Measurements from ENCODE around the gene FOXK2. TPM values are rescaled to one million over a fixed set of nuclear protein-coding genes. Genes with fewer than 3 reads are reported as not detected.

FOXK2 gene
- total RNA-seq = 29.7 and 31.6 TPM in 2 replicates

- DNase-seq (ENCODE audit: low read depth, low spot score) = peak; percentile 87
These were observed at the start of gene FOXK2 for GRCh38 chr17:82518826-82519810. TSS of gene FOXK2 (plus strand) at chr17:82519732. CDS start at chr17:82519889, 157 bp downstream.

GRCh38 chr17:82470065-82470464, 49.5 kb upstream of the FOXK2 start:
- DNase-seq (ENCODE audit: low read depth, low spot score) = no peak

GRCh38 chr17:82474223-82475010, 45.1 kb upstream of the FOXK2 start:
- DNase-seq (ENCODE audit: low read depth, low spot score) = no peak

GRCh38 chr17:82475458-82475857, 44.1 kb upstream of the FOXK2 start:
- no peak for DNase-seq (ENCODE audit: low read depth, low spot score)

GRCh38 chr17:82477934-82478333, 41.6 kb upstream of the FOXK2 start:
- no peak for DNase-seq (ENCODE audit: low read depth, low spot score)

- DNase-seq (ENCODE audit: low read depth, low spot score) = no peak
These were observed 39.9 kb upstream of the FOXK2 start for GRCh38 chr17:82479602-82480001.

GRCh38 chr17:82480318-82480717, 39.2 kb upstream of the FOXK2 start:
- no peak for DNase-seq (ENCODE audit: low read depth, low spot score)

- no peak for DNase-seq (ENCODE audit: low read depth, low spot score)
These were observed 36.3 kb upstream of the FOXK2 start for GRCh38 chr17:82483204-82483660.

- DNase-seq (ENCODE audit: low read depth, low spot score) = no peak
These were observed 35.7 kb upstream of the FOXK2 start for GRCh38 chr17:82483836-82484235.

GRCh38 chr17:82486231-82487094, 33.1 kb upstream of the FOXK2 start:
- DNase-seq (ENCODE audit: low read depth, low spot score) = no peak

GRCh38 chr17:82487910-82488309, 31.6 kb upstream of the FOXK2 start:
- no peak for DNase-seq (ENCODE audit: low read depth, low spot score)

- DNase-seq (ENCODE audit: low read depth, low spot score) = no peak
These were observed 30.4 kb upstream of the FOXK2 start for GRCh38 chr17:82489117-82489516.

GRCh38 chr17:82489851-82490511, 29.6 kb upstream of the FOXK2 start:
- DNase-seq (ENCODE audit: low read depth, low spot score) = no peak

- no peak for DNase-seq (ENCODE audit: low read depth, low spot score)
These were observed 28.9 kb upstream of the FOXK2 start for GRCh38 chr17:82490512-82491195.

- no peak for DNase-seq (ENCODE audit: low read depth, low spot score)
These were observed 28.4 kb upstream of the FOXK2 start for GRCh38 chr17:82491196-82491530.

- no peak for DNase-seq (ENCODE audit: low read depth, low spot score)
These were observed 28.0 kb upstream of the FOXK2 start for GRCh38 chr17:82491533-82491932.

GRCh38 chr17:82492643-82493225, 26.8 kb upstream of the FOXK2 start:
- DNase-seq (ENCODE audit: low read depth, low spot score) = no peak

GRCh38 chr17:82493226-82493781, 26.2 kb upstream of the FOXK2 start:
- DNase-seq (ENCODE audit: low read depth, low spot score) = no peak

GRCh38 chr17:82494236-82495055, 25.1 kb upstream of the FOXK2 start:
- peak; percentile 58 for DNase-seq (ENCODE audit: low read depth, low spot score)

Data from pulmonary artery endothelial cell (primary cell).